ENCODE results near the gene TPRX2. TPM values are rescaled to one million over a fixed set of nuclear protein-coding genes. Genes with fewer than 3 reads are reported as not detected.

The TPRX2 gene
- total and polyA plus RNA-seq, 4 donors, result not detected

GRCh38 chr19:47897861-47898260 lies 38.8 kb downstream of the TPRX2 start:
- Histone ChIP-seq H3K27ac (ENCODE audit: low read depth in 1 of 2, low read length in 2 of 2) (no peak overlapping the region), H3K4me1 (ENCODE audit: control insufficient read depth in 4 of 4, insufficient read depth in 4 of 4, low read length in 3 of 4) (peaks cover 4 to 21% (median 14%) of the 10 kb centered on the region in 4 donors), H3K27me3 (ENCODE audit: control insufficient read depth in 4 of 4, insufficient read depth in 4 of 4, low read length in 3 of 4) (no peaks in the 10 kb centered on the region), H3K9me3 (ENCODE audit: control insufficient read depth in 4 of 4, low read length in 3 of 4) (peaks cover 0 to 2% (median under 1%) of the 10 kb centered on the region in 4 donors), H3K4me3 (ENCODE audit: low read depth in 1 of 3, low read length in 3 of 3) (no peak overlapping the region), H3K9ac (ENCODE audit: low read depth in 1 of 2, low read length in 2 of 2) (no peak overlapping the region), H3K36me3 (ENCODE audit: control insufficient read depth in 4 of 4, insufficient read depth in 3 of 4, low read depth in 1 of 4, low read length in 3 of 4) (no peaks in the 10 kb centered on the region)
- TF ChIP-seq, protein P1, sequence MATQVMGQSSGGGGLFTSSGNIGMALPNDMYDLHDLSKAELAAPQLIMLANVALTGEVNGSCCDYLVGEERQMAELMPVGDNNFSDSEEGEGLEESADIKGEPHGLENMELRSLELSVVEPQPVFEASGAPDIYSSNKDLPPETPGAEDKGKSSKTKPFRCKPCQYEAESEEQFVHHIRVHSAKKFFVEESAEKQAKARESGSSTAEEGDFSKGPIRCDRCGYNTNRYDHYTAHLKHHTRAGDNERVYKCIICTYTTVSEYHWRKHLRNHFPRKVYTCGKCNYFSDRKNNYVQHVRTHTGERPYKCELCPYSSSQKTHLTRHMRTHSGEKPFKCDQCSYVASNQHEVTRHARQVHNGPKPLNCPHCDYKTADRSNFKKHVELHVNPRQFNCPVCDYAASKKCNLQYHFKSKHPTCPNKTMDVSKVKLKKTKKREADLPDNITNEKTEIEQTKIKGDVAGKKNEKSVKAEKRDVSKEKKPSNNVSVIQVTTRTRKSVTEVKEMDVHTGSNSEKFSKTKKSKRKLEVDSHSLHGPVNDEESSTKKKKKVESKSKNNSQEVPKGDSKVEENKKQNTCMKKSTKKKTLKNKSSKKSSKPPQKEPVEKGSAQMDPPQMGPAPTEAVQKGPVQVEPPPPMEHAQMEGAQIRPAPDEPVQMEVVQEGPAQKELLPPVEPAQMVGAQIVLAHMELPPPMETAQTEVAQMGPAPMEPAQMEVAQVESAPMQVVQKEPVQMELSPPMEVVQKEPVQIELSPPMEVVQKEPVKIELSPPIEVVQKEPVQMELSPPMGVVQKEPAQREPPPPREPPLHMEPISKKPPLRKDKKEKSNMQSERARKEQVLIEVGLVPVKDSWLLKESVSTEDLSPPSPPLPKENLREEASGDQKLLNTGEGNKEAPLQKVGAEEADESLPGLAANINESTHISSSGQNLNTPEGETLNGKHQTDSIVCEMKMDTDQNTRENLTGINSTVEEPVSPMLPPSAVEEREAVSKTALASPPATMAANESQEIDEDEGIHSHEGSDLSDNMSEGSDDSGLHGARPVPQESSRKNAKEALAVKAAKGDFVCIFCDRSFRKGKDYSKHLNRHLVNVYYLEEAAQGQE (IDR thresholded peaks at IDR 0.05), result no peak
- TF ChIP-seq ATF3 (IDR thresholded peaks at IDR 0.05), result no peak
- WGBS, result 78% methylated on average over 9 of the region's 9 CpGs
- DNase-seq (ENCODE audit: low spot score), result no peak

- no peak for DNase-seq (ENCODE audit: low spot score)
- peaks cover 0 to 1% (median 0%) of the 10 kb centered on the region in 4 donors for H3K9me3 ChIP-seq (ENCODE audit: control insufficient read depth in 4 of 4, low read length in 3 of 4)
- H3K4me1 ChIP-seq (ENCODE audit: control insufficient read depth in 4 of 4, insufficient read depth in 4 of 4, low read length in 3 of 4), result peaks cover 4 to 21% (median 14%) of the 10 kb centered on the region in 4 donors
- no peak overlapping the region for H3K4me3 ChIP-seq (ENCODE audit: low read depth in 1 of 3, low read length in 3 of 3)
- no peak overlapping the region for H3K27ac ChIP-seq (ENCODE audit: low read depth in 1 of 2, low read length in 2 of 2)
- TF ChIP-seq SP1 (IDR thresholded peaks at IDR 0.05) (no peak), RXRA (IDR thresholded peaks at IDR 0.05) (no peak), NR2F2 (IDR thresholded peaks at IDR 0.05) (no peak), GABPA (IDR thresholded peaks at IDR 0.05 in 1 of 2, conservative IDR thresholded peaks at IDR 0.05 in 1 of 2) (no peak), EGR1 (IDR thresholded peaks at IDR 0.05; ENCODE audit: low read depth in 2 of 2) (no peak), RAD21 (IDR thresholded peaks at IDR 0.05) (no peak), JUND (IDR thresholded peaks at IDR 0.05) (no peak), CTCF (IDR thresholded peaks at IDR 0.05; ENCODE audit: low read depth, low read length, missing input control) (no peak), ZBTB33 (IDR thresholded peaks at IDR 0.05) (no peak), HNF4G (IDR thresholded peaks at IDR 0.05) (no peak), HNF4A (conservative IDR thresholded peaks at IDR 0.05) (no peak)
- TF ChIP-seq, protein P2, sequence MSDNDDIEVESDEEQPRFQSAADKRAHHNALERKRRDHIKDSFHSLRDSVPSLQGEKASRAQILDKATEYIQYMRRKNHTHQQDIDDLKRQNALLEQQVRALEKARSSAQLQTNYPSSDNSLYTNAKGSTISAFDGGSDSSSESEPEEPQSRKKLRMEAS (IDR thresholded peaks at IDR 0.05), result no peak
- TF ChIP-seq, protein P1 (IDR thresholded peaks at IDR 0.05), result no peak
- 95% methylated on average over 8 of the region's 8 CpGs for WGBS
- no peaks in the 10 kb centered on the region for H3K27me3 ChIP-seq (ENCODE audit: control insufficient read depth in 4 of 4, insufficient read depth in 4 of 4, low read length in 3 of 4)
- no peaks in the 10 kb centered on the region for H3K36me3 ChIP-seq (ENCODE audit: control insufficient read depth in 4 of 4, insufficient read depth in 3 of 4, low read depth in 1 of 4, low read length in 3 of 4)
- H3K9ac ChIP-seq (ENCODE audit: low read depth in 1 of 2, low read length in 2 of 2), result no peak overlapping the region
Measured at GRCh38 chr19:47899335-47899734, 40.3 kb downstream of the TPRX2 start.
